GM12891 (cell line): Measurements from ENCODE around the gene RAI1.

Experiments used
- PAX5 ChIP-seq: IDR thresholded peaks from 2 replicates; pipeline ENCODE4 v1.6.1; 2011; ENCODE audit warnings: low read length, moderate library complexity, mild to moderate bottlenecking; ENCODE audit not compliant: insufficient read depth, severe bottlenecking
- POLR2A ChIP-seq: IDR thresholded peaks from 2 replicates; pipeline ENCODE4 v1.6.1; 2011; ENCODE audit warnings: low read depth, low read length, control low read depth
- POLR2AphosphoS5 ChIP-seq: IDR thresholded peaks from 2 replicates; pipeline ENCODE4 v1.6.1; 2011; ENCODE audit warnings: low read depth, low read length, control low read depth
- POU2F2 ChIP-seq: IDR thresholded peaks from 2 replicates; pipeline ENCODE4 v1.6.1; 2011; ENCODE audit warnings: low read depth, mild to moderate bottlenecking, control low read depth, low read length, moderate library complexity
- TAF1 ChIP-seq: IDR thresholded peaks from 2 replicates; pipeline ENCODE4 v1.6.1; 2011; ENCODE audit warnings: low read depth, low read length, control low read depth

GRCh38 chr17:17848311-17849082, 167.2 kb downstream of the RAI1 start:
- TF ChIP-seq TAF1, result no peak
- no peak for TF ChIP-seq POLR2A
- no peak for TF ChIP-seq POLR2AphosphoS5
- no peak for TF ChIP-seq PAX5
- no peak for TF ChIP-seq POU2F2
